HG03457 (cell line): ENCODE data around the gene PLS3.
"Not testable (repeated sequence)": the region's sequence is repeated elsewhere in the genome, so short reads cannot be mapped to it uniquely, and the experiment has no call there.

Experiments
- ATAC-seq: cut with Tn5 transposase; IDR thresholded peaks from one replicate; pipeline ENCODE4 v1.9.1; 2021; ENCODE audit warnings: moderate number of reproducible peaks; ENCODE audit not compliant: unreplicated experiment

Gene PLS3, protein sequence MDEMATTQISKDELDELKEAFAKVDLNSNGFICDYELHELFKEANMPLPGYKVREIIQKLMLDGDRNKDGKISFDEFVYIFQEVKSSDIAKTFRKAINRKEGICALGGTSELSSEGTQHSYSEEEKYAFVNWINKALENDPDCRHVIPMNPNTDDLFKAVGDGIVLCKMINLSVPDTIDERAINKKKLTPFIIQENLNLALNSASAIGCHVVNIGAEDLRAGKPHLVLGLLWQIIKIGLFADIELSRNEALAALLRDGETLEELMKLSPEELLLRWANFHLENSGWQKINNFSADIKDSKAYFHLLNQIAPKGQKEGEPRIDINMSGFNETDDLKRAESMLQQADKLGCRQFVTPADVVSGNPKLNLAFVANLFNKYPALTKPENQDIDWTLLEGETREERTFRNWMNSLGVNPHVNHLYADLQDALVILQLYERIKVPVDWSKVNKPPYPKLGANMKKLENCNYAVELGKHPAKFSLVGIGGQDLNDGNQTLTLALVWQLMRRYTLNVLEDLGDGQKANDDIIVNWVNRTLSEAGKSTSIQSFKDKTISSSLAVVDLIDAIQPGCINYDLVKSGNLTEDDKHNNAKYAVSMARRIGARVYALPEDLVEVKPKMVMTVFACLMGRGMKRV

GRCh38 chrX:115560978-115561604 lies at the start of gene PLS3:
PLS3 (plus strand) TSS chrX:115561174; CDS start chrX:115610251, 49,077 bp downstream.
- ATAC-seq, result no peak

GRCh38 chrX:115518113-115518512 lies 42.9 kb upstream of the PLS3 start:
- no peak for ATAC-seq

DNA sequence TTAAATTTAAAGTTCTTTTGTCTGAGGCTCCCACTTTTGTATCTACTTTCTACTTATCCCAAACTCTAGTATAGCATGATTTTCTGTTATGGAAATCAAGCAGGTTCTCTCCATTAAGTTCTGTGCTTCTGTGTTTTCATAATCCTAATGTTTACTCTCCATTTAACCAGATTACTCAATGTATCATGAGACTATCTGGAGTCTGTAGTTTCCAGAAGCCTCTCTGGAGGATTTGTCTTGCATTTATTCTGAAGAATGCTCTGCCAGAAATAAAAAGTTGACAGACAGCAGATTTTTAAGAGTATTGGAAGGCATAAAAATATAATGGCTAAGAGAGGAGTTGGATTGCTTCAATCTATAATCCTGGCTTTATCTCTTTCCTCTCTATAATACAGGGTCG lies 39.2 kb upstream of the PLS3 start:
- ATAC-seq, result no peak

DNA sequence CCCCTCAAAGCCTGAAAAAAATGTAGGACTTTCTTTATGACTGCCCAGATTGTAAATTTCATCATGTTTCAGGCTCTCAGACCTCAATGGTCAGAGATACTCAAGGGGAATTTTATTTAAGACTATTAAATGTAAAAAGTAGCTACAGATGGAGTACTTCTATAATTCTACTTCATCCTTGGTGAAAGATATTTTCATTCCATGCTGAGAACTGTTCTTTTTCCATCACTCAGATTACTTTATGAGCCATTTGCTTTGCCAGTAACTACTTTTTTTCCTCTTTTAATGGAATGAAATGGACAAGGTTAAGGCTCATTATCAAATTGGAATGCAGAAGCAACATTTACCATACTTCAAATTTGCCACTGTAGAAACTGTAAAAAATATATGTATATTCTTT lies 38.0 kb upstream of the PLS3 start:
- ATAC-seq, result no peak

DNA sequence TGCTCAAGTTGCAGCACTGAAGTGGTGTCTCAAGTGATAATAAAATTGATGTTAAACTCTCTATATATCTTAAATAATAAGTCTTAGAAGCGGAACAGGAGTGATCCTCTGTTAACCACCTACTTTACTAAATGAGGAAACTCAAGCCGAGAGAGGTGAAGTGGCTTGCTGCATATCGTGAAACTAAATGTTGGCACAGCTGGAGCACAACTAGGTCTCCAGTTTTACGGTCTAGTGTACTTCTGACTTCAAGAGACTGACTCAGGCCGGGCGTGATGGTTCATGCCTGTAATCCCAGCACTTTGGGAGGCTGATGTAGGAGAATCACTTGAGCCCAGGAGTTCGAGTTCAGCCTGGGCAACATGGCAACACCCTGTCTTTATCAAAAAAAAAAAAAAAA lies 35.5 kb upstream of the PLS3 start:
- no peak for ATAC-seq

GRCh38 chrX:115531818-115532403 lies 29.1 kb upstream of the PLS3 start:
- no peak for ATAC-seq

GRCh38 chrX:115533485-115533884 lies 27.5 kb upstream of the PLS3 start:
- no peak for ATAC-seq

DNA sequence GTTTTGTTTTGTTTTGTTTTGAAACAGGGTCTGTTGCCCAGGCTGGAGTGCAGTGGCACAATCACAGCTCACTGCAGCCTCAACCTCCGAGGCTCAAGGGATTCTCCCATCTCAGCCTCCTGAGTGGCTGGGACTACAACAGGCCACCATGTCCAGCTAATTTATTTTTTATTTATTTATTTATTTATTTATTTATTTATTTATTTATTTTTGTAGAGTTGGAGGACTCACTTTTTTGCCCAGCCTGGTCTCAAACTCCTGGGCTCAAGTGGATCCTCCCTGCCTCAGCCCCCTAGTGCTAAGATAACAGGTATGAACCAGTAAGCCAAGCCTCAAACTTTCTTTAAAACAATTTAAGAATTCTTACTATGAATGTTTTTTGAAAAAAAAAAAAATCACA lies 26.6 kb upstream of the PLS3 start:
- no peak for ATAC-seq

DNA sequence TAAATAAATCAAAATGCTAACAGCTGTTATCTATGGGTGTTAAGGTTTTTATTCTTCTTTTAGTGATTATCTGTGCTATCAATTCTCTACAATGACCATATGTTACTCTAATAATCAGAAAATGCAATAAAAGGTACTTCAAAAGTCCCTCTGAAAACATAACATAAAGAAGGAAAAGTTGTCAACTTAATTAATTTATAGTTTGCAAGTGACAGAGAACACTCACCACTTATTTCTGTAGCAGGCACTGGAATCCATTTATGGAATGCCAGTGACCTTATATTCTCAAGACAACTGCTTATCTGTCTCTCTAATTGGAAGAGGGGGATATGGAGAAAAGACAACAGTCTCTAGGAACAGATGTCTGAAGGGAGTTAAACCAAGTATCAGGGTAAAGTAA lies 25.6 kb upstream of the PLS3 start:
- no peak for ATAC-seq

DNA sequence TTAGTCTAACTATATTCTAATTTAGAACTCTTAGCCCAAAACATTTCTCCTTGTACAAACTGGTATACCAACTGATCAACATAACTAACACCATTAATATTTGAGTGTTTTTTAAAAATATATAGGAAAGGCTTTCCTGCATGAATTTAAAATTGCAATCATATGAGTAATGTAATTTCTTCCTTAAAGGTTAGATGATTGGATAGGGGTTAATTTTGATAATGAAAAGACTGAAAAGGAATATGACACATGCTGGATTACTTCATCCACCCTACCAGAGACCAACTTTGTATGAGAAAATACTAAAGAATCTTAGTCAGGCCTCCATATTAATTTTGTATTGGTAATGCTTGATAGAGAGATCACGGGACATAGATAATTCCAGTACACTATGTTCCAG lies 25.1 kb upstream of the PLS3 start:
- ATAC-seq, result no peak

GRCh38 chrX:115539841-115540240 lies 21.1 kb upstream of the PLS3 start:
- no peak for ATAC-seq

- not testable (repeated sequence) for ATAC-seq
Measured at GRCh38 chrX:115541045-115541444, 19.9 kb upstream of the PLS3 start.

DNA sequence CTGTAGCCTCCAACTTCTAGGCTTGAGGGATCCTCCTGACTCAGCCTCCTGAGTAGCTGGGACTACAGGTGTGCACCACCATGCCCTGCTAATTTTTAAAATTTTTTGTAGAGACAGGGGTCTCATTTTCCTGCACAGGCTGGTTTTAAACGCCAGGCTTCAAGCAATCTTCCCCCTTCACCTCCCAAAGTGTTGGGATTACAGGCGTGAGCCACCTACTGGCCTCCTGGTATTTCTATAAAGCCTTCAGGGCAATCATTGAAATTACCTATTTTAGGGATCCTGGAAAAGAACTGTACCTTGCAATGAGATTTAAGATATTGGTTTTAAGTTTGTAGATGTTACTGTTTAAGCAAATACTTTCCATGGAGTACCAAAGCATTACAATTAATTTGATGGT lies 13.5 kb upstream of the PLS3 start:
- no peak for ATAC-seq

GRCh38 chrX:115549008-115549407 lies 12.0 kb upstream of the PLS3 start:
- ATAC-seq, result no peak

GRCh38 chrX:115553171-115553570 lies 7.8 kb upstream of the PLS3 start:
- ATAC-seq, result no peak

- ATAC-seq, result no peak
Measured at GRCh38 chrX:115559672-115560071, 1.3 kb upstream of the PLS3 start.

DNA sequence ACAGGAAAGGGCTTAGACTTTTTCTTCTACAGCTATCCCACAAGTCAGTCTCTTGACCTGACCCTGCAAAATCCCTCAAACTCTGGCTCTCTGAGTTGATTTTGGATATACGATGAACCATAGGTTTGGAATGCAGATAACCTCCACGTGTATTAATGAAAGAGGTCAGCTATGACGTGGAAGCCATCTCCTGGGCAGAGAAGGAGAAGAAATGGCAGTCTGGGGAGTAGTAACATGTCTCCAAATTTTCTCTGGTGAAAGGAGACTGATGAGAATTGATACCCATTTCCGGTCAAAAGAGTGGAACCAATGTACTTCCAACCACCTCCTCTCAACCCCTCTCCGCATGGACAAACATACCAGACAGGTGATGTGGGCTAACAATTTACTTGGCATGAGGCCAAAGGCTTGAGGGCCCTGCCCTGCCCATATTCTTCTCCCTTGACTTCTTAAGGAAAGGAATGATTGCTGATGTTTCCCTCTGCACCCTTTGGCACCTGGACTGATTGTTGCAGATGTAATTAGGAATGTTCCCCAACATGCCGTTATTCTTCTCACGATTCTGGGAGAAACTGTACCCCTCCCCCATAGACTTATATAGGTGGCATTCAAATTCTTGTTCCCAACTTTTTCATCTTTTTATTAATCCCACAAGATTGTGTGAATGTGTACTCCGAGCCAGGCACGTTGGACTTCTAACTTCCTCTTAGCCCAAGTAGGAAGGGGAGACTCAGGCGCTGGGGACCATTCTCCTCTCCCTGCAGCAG lies 580 bp upstream of the PLS3 start:
- no peak for ATAC-seq

GRCh38 chrX:115561605-115562479 lies 868 bp downstream of the PLS3 start:
- no peak for ATAC-seq

GRCh38 chrX:115562480-115562847 lies 1.5 kb downstream of the PLS3 start:
- ATAC-seq, result no peak

DNA sequence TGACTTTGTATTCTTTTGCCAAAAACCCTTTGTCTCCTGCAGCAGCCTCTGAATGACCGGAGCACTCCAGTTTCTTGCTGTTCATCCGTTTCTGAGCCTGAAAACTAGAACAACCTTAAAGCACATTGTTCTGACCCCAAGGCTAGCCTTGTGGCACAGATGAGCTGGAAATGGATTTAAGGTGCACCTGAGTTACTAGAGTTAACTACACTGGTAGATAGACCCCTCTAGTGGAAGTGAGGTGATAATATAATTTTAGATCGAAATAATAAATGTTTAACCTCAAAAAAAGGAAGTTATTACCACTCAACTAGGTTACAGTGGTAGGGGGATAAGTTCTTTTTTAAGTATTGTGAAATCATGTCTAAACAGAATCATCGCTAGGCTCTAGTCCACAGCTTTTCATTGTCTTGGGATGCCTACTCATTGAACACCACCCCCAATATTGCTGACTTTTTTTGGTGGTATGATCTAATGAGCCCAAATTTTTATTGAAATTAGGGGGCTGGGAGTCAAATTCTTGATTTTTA lies 2.7 kb downstream of the PLS3 start:
- no peak for ATAC-seq
